SK-N-SH (cell line): ENCODE data around the gene SHLD1. TPM values are rescaled to one million over a fixed set of nuclear protein-coding genes. Genes with fewer than 3 reads are reported as not detected.

Experiments used
- CTCF ChIA-PET: fragments of 300-600, 350-600 bp; formaldehyde crosslinking; extraction: SDS; loops from one replicate; lab custom pipeline; 2021; lab: Yijun Ruan, JAX
- POLR2A ChIA-PET: fragments of 350-600 bp; sonication (Branson Sonifier 250); formaldehyde crosslinking; extraction: SDS; loops from one replicate; lab custom pipeline; 2020; ENCODE audit warnings: antibody characterized with exemption, inconsistent platforms; lab: Yijun Ruan, JAX
- DNase-seq: peaks from one replicate; pipeline ENCODE4 v3.0.0; 2012
- H2AFZ ChIP-seq: fragments of 200-600 bp; sonication (generic); 2 replicates; pipeline ENCODE4 v1.8.1; 2016; ENCODE audit warnings: antibody characterized with exemption, mild to moderate bottlenecking, low read depth
- H3F3A ChIP-seq: fragments of 200-600 bp; sonication (generic); replicated peaks from 2 replicates; pipeline ENCODE3; 2016; ENCODE audit warnings: antibody characterized with exemption, mild to moderate bottlenecking; ENCODE audit not compliant: insufficient read depth
- H3K27ac ChIP-seq, 2 experiments: fragments of 200-500 bp in 1 of 2; fragments of 200-600 bp in 1 of 2; sonication (Bioruptor generic) in 1 of 2; sonication (generic), shearing (Covaris generic) in 1 of 2; 2 replicates each; pipeline versions ENCODE4 v1.5.1 to v1.6.1; 2014 to 2016; ENCODE audit warnings: low read depth in 2 of 2, inconsistent platforms in 1 of 2, low read length in 1 of 2, mild to moderate bottlenecking in 1 of 2, mixed read lengths in 1 of 2
- H3K27me3 ChIP-seq: fragments of 200-600 bp; sonication (generic), shearing (Covaris generic); 2 replicates; pipeline ENCODE4 v1.6.1; 2016; ENCODE audit warnings: mixed run types; ENCODE audit not compliant: insufficient read depth
- H3K36me3 ChIP-seq, 2 experiments: fragments of 200-500 bp in 1 of 2; fragments of 200-600 bp in 1 of 2; sonication (Bioruptor generic) in 1 of 2; sonication (generic) in 1 of 2; replicated peaks in 1 of 2; 2 replicates each; pipeline versions ENCODE3 to v1.5.1; 2014 to 2016; ENCODE audit warnings: low read length in 1 of 2, mild to moderate bottlenecking in 1 of 2; ENCODE audit not compliant: insufficient read depth in 2 of 2, control insufficient read depth in 1 of 2
- H3K4me1 ChIP-seq, 2 experiments: fragments of 200-500 bp in 1 of 2; fragments of 200-600 bp in 1 of 2; sonication (Bioruptor generic) in 1 of 2; sonication (generic), shearing (Covaris generic) in 1 of 2; 2 replicates each; pipeline versions ENCODE4 v1.5.1 to v1.6.1; 2014 to 2016; ENCODE audit warnings: low read depth in 1 of 2, low read length in 1 of 2, mixed run types in 1 of 2; ENCODE audit not compliant: insufficient read depth in 2 of 2, control insufficient read depth in 1 of 2
- H3K4me2 ChIP-seq: fragments of 200-600 bp; sonication (generic), shearing (Covaris generic); 2 replicates; pipeline ENCODE4 v1.6.1; 2017; ENCODE audit warnings: mixed run types
- H3K4me3 ChIP-seq, 2 experiments: fragments of 200-500 bp in 1 of 2; fragments of 200-600 bp in 1 of 2; sonication (Bioruptor generic) in 1 of 2; sonication (generic), shearing (Covaris generic) in 1 of 2; 2 replicates each; pipeline versions ENCODE4 v1.5.1 to v1.8.1; 2014 to 2016; ENCODE audit warnings: low read depth in 2 of 2, inconsistent platforms in 1 of 2, low read length in 1 of 2, mild to moderate bottlenecking in 1 of 2, mixed read lengths in 1 of 2, moderate library complexity in 1 of 2
- H3K79me2 ChIP-seq: fragments of 200-600 bp; sonication (generic); 2 replicates; pipeline ENCODE4 v1.8.1; 2017; ENCODE audit warnings: mild to moderate bottlenecking; ENCODE audit not compliant: insufficient read depth
- H3K9ac ChIP-seq: fragments of 200-600 bp; sonication (generic); 2 replicates; pipeline ENCODE4 v1.6.1; 2017; ENCODE audit warnings: mixed run types
- H3K9me2 ChIP-seq: fragments of 200-600 bp; sonication (generic); 2 replicates; pipeline ENCODE4 v1.6.1; 2017; ENCODE audit warnings: mixed run types
- H3K9me3 ChIP-seq: fragments of 200-600 bp; sonication (generic); 2 replicates; pipeline ENCODE4 v1.6.1; 2017; ENCODE audit warnings: mixed run types, mild to moderate bottlenecking, moderate library complexity
- H4K20me1 ChIP-seq: fragments of 200-600 bp; sonication (generic); 2 replicates; pipeline ENCODE4 v1.6.1; 2017; ENCODE audit warnings: mild to moderate bottlenecking, mixed run types; ENCODE audit not compliant: insufficient read depth
- CHD2 ChIP-seq: fragments of 150-350 bp; IDR thresholded peaks from 2 replicates; pipeline ENCODE4 v1.6.1; 2018; ENCODE audit warnings: low read length; ENCODE audit not compliant: partially characterized antibody
- CTCF ChIP-seq: fragments of 200-600 bp; sonication (generic); IDR thresholded peaks from 2 replicates; pipeline ENCODE4 v1.6.1; 2017; ENCODE audit warnings: antibody characterized with exemption, mild to moderate bottlenecking, moderate library complexity
- ELF1 ChIP-seq: IDR thresholded peaks from 2 replicates; pipeline ENCODE4 v1.4.0; 2012
- FOXJ3 ChIP-seq: sonication (generic); formaldehyde crosslinking; IDR thresholded peaks from 2 replicates; pipeline ENCODE4 v1.5.1; 2020; ENCODE audit warnings: mild to moderate bottlenecking, missing genetic modification reagents
- FOXM1 ChIP-seq: IDR thresholded peaks from 2 replicates; pipeline ENCODE4 v1.4.0; 2012; ENCODE audit warnings: low read depth, mild to moderate bottlenecking
- GABPA ChIP-seq: IDR thresholded peaks from 2 replicates; pipeline ENCODE4 v1.4.0; 2012; ENCODE audit warnings: low read depth, mild to moderate bottlenecking
- MAX ChIP-seq: IDR thresholded peaks from 2 replicates; pipeline ENCODE4 v1.4.0; 2012; ENCODE audit warnings: low read depth
- MEF2A ChIP-seq: IDR thresholded peaks from 2 replicates; pipeline ENCODE4 v1.4.0; 2012; ENCODE audit warnings: low read depth, borderline replicate concordance
- MXI1 ChIP-seq: IDR thresholded peaks from 2 replicates; pipeline ENCODE4 v1.6.1; 2012; ENCODE audit warnings: mild to moderate bottlenecking, low read depth, low read length, improper control_type of control experiment
- NFIC ChIP-seq: IDR thresholded peaks from 2 replicates; pipeline ENCODE4 v1.4.0; 2012; ENCODE audit warnings: borderline replicate concordance
- NRF1 ChIP-seq: IDR thresholded peaks from 2 replicates; pipeline ENCODE4 v1.6.1; 2012; ENCODE audit warnings: low read depth, mild to moderate bottlenecking, low read length
- POLR2AphosphoS5 ChIP-seq: IDR thresholded peaks from 2 replicates; pipeline ENCODE4 v1.6.1; 2012; ENCODE audit warnings: low read depth, low read length
- RAD21 ChIP-seq: IDR thresholded peaks from 2 replicates; pipeline ENCODE4 v1.6.1; 2012; ENCODE audit warnings: mild to moderate bottlenecking, low read length
- RCOR1 ChIP-seq: fragments of 150-350 bp; IDR thresholded peaks from 2 replicates; pipeline ENCODE4 v1.6.1; 2017; ENCODE audit warnings: antibody characterized with exemption, low read length
- RFX5 ChIP-seq: IDR thresholded peaks from 2 replicates; pipeline ENCODE4 v1.6.1; 2012; ENCODE audit warnings: mild to moderate bottlenecking, improper control_type of control experiment, low read length
- SIN3A ChIP-seq: IDR thresholded peaks from 2 replicates; pipeline ENCODE4 v1.6.1; 2012; ENCODE audit warnings: low read depth, mild to moderate bottlenecking, low read length, moderate library complexity, borderline replicate concordance
- TAF1 ChIP-seq: IDR thresholded peaks from 2 replicates; pipeline ENCODE4 v1.6.1; 2012; ENCODE audit warnings: low read depth, mild to moderate bottlenecking, low read length, moderate library complexity, borderline replicate concordance
- TEAD4 ChIP-seq: IDR thresholded peaks from 2 replicates; pipeline ENCODE4 v1.4.0; 2012; ENCODE audit warnings: mild to moderate bottlenecking, borderline replicate concordance; ENCODE audit not compliant: insufficient read depth
- YY1 ChIP-seq: IDR thresholded peaks from 2 replicates; pipeline ENCODE4 v1.4.0; 2012; ENCODE audit warnings: low read depth, mild to moderate bottlenecking
- ZBTB33 ChIP-seq: IDR thresholded peaks from 2 replicates; pipeline ENCODE4 v1.4.0; 2012; ENCODE audit warnings: low read depth, borderline replicate concordance
- whole genome bisulfite sequencing: methylation state at CpG from one replicate; pipeline ENCODE4 v1.1.6; 2017; ENCODE audit warnings: low lambda C conversion rate; 5-methylcytosine and 5-hydroxymethylcytosine counted together
- polyA plus RNA-seq, 3 experiments: library from polyadenylated mRNA; depleted of rRNA; stranded (reverse); fragments of >200 nt; gene quantifications; 2 replicates each; pipeline ENCODE4 v1.2.3, GENCODE V29; 2012
- TF ChIP-seq, protein P1 (sequence below): IDR thresholded peaks from 2 replicates; pipeline ENCODE4 v1.6.1; 2012; ENCODE audit warnings: mild to moderate bottlenecking, low read depth, low read length, moderate library complexity
- TF ChIP-seq, protein P2 (sequence below): IDR thresholded peaks from 2 replicates; pipeline ENCODE4 v1.4.0; 2012; ENCODE audit warnings: low read depth, borderline replicate concordance
- TF ChIP-seq, protein P3 (sequence below): fragments of 150-350 bp; IDR thresholded peaks from 2 replicates; pipeline ENCODE4 v1.6.1; 2016; ENCODE audit warnings: mild to moderate bottlenecking, low read depth, low read length

The SHLD1 gene
- polyA plus RNA-seq, 1 of the 3 experiments (the other 2 are of a cell fraction), result 4.5 TPM

DNA sequence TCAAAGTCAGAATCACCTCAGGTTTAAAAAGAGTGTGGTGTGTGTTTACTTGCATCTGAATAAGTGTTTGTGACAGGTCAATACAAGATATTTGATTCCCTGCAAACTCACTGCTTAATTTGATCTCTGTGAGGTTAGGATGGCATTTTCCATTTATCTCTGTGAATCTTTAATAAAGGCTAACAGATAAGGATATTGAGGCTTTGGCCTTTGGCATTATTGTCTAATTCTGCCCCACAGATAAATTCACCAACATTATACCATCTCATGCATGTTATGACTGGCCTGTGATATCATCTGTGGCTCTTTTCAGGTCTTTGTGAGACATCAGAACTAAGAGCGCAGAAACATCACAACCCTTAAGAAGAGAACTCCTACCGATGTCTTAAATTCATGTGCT lies 115.4 kb downstream of the SHLD1 start (continued):
- TF ChIP-seq, protein P1, sequence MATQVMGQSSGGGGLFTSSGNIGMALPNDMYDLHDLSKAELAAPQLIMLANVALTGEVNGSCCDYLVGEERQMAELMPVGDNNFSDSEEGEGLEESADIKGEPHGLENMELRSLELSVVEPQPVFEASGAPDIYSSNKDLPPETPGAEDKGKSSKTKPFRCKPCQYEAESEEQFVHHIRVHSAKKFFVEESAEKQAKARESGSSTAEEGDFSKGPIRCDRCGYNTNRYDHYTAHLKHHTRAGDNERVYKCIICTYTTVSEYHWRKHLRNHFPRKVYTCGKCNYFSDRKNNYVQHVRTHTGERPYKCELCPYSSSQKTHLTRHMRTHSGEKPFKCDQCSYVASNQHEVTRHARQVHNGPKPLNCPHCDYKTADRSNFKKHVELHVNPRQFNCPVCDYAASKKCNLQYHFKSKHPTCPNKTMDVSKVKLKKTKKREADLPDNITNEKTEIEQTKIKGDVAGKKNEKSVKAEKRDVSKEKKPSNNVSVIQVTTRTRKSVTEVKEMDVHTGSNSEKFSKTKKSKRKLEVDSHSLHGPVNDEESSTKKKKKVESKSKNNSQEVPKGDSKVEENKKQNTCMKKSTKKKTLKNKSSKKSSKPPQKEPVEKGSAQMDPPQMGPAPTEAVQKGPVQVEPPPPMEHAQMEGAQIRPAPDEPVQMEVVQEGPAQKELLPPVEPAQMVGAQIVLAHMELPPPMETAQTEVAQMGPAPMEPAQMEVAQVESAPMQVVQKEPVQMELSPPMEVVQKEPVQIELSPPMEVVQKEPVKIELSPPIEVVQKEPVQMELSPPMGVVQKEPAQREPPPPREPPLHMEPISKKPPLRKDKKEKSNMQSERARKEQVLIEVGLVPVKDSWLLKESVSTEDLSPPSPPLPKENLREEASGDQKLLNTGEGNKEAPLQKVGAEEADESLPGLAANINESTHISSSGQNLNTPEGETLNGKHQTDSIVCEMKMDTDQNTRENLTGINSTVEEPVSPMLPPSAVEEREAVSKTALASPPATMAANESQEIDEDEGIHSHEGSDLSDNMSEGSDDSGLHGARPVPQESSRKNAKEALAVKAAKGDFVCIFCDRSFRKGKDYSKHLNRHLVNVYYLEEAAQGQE, result no peak
- TF ChIP-seq NRF1 (no peak), MAX (no peak), SIN3A (no peak), RCOR1 (peak; percentile 79; the same call in 1 of the 2 replicates), RFX5 (no peak), YY1 (no peak), FOXM1 (no peak; the same call in 1 of the 2 replicates), RAD21 (peak; percentile 24; the same call in 1 of the 2 replicates), MEF2A (no peak), ELF1 (no peak)
- TF ChIP-seq, protein P2, sequence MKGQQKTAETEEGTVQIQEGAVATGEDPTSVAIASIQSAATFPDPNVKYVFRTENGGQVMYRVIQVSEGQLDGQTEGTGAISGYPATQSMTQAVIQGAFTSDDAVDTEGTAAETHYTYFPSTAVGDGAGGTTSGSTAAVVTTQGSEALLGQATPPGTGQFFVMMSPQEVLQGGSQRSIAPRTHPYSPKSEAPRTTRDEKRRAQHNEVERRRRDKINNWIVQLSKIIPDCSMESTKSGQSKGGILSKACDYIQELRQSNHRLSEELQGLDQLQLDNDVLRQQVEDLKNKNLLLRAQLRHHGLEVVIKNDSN, result no peak

DNA sequence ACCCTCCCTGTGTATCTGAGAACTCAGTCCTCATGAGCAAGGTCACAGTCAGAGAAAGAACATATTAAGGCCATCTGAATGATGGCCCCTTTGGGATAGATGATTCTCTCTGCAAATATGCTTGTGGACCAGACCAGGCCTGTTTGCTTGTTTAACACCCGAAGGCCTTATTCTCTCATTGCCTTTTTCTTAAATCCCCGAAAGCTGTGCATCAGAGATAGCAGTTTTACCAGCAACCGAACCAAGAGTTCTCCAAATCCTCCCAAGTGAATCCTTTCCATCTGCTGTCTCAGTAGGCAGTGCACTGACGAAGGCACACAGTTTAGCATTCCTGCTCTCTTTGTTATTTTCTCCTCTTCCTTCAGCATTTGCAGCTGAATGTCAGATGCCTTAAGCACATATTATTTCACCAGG lies 120.4 kb downstream of the SHLD1 start:
- WGBS, result 85% methylated on average over 4 of the region's 4 CpGs
- Histone ChIP-seq H3K4me1 (peaks cover 0 to 6% of the 10 kb centered on the region in 2 experiments; a peak in 2 of 4 replicates), H3K4me2 (no peak overlapping the region)
- TF ChIP-seq RCOR1, result no peak
- TF ChIP-seq ELF1, result no peak
- no peak for TF ChIP-seq CTCF
- no peak for TF ChIP-seq FOXM1
- TF ChIP-seq, protein P3, sequence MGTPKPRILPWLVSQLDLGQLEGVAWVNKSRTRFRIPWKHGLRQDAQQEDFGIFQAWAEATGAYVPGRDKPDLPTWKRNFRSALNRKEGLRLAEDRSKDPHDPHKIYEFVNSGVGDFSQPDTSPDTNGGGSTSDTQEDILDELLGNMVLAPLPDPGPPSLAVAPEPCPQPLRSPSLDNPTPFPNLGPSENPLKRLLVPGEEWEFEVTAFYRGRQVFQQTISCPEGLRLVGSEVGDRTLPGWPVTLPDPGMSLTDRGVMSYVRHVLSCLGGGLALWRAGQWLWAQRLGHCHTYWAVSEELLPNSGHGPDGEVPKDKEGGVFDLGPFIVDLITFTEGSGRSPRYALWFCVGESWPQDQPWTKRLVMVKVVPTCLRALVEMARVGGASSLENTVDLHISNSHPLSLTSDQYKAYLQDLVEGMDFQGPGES, result no peak
- TF ChIP-seq FOXJ3 (CRISPR knock-in tag), result no peak
- no peak for TF ChIP-seq ZBTB33
- no peak for TF ChIP-seq TEAD4
- no peak for TF ChIP-seq TAF1
- no peak for TF ChIP-seq NFIC
- TF ChIP-seq GABPA, result no peak
- TF ChIP-seq POLR2AphosphoS5, result no peak
- no peak for TF ChIP-seq MXI1
- no peak for TF ChIP-seq CHD2
- no peak for TF ChIP-seq RFX5

More for the DNA sequence above, 120.4 kb downstream of the SHLD1 start:
- DNase-seq, result no peak
- Histone ChIP-seq H2AFZ (no peak overlapping the region), H3K79me2 (no peaks in the 10 kb centered on the region), H3K27me3 (no peaks in the 10 kb centered on the region), H3K9me2 (no peaks in the 10 kb centered on the region), H4K20me1 (no peaks in the 10 kb centered on the region), H3F3A (peaks cover 7% of the 10 kb centered on the region), H3K9ac (no peak overlapping the region), H3K27ac (no peak overlapping the region), H3K4me3 (no peak overlapping the region), H3K9me3 (no peaks in the 10 kb centered on the region), H3K36me3 (no peaks in the 10 kb centered on the region)
- CTCF ChIA-PET, result interaction anchor here (0.9 to 1.6 kb wide), 2 partner anchors 17 to 43 kb away, joined by 3 to 4 read pairs; no protein-coding TSS in a partner anchor
- POLR2A ChIA-PET, result no interaction called here
